Stomach (tissue), 9 donors: ENCODE data around the gene FAM193A. TPM values are rescaled to one million over a fixed set of nuclear protein-coding genes. Genes with fewer than 3 reads are reported as not detected.

ENCODE experiments used
- DNase-seq, 2 donors: peaks; one replicate each; pipeline versions ENCODE4 v3.0.0 to v3.0.0-alpha.2; 2013 to 2019
- H3K27ac ChIP-seq, 5 donors: fragments of 200-600 bp in 4 of 5; sonication (generic) in 4 of 5; one replicate each; pipeline ENCODE4 v1.5.1; 2013 to 2019; ENCODE audit warnings: mild to moderate bottlenecking in 1 of 5, moderate library complexity in 1 of 5
- H3K27me3 ChIP-seq, 3 donors: fragments of 200-600 bp; sonication (generic); one replicate each; pipeline ENCODE4 v1.5.1; 2017 to 2019; ENCODE audit warnings: mixed run types in 1 of 3
- H3K36me3 ChIP-seq, 4 donors: fragments of 200-600 bp; sonication (generic); 1 replicate in 3 of 4; 2 replicates in 1 of 4; pipeline ENCODE4 v1.5.1; 2016 to 2019
- H3K4me1 ChIP-seq, 4 donors: fragments of 200-600 bp; sonication (generic); one replicate each; pipeline ENCODE4 v1.5.1; 2016 to 2019
- H3K4me3 ChIP-seq, 4 donors: fragments of 200-600 bp; sonication (generic) in 3 of 4; one replicate each; pipeline ENCODE4 v1.5.1; 2016 to 2019; ENCODE audit warnings: mild to moderate bottlenecking in 1 of 4
- H3K9me3 ChIP-seq, 4 donors: fragments of 200-600 bp; sonication (generic); one replicate each; pipeline ENCODE4 v1.5.1; 2016 to 2019
- CTCF ChIP-seq, 7 experiments: fragments of 450-650 bp in 4 of 7; fragments of 200-600 bp in 3 of 7; sonication (generic) in 3 of 7; IDR thresholded peaks; one replicate each; pipeline ENCODE4 v1.5.1; 2016 to 2019; ENCODE audit warnings: antibody characterized with exemption in 7 of 7, control low read depth in 2 of 7, mild to moderate bottlenecking in 1 of 7
- EP300 ChIP-seq: sonication (generic); formaldehyde crosslinking; IDR thresholded peaks from one replicate; pipeline ENCODE4 v1.6.1; 2017; ENCODE audit warnings: antibody characterized with exemption
- POLR2A ChIP-seq, 4 donors: fragments of 450-650 bp; IDR thresholded peaks; one replicate each; pipeline ENCODE4 v1.6.1; 2016; ENCODE audit warnings: antibody characterized with exemption in 4 of 4, control low read depth in 2 of 4, mild to moderate bottlenecking in 1 of 4, moderate library complexity in 1 of 4
- POLR2AphosphoS5 ChIP-seq, 3 donors: sonication (generic); formaldehyde crosslinking; IDR thresholded peaks; one replicate each; pipeline ENCODE4 v1.6.1; 2016; ENCODE audit warnings: antibody characterized with exemption in 3 of 3
- WGBS, 5 donors: extraction: QIAGEN DNeasy Blood & Tissue Kit in 3 of 5; methylation state at CpG; one replicate each; pipeline versions ENCODE4 v1.1.5 to v1.1.7; 2013 to 2018; 5-methylcytosine and 5-hydroxymethylcytosine counted together
- intact Hi-C: fragments of 100-400 bp; cut with DNase I; formaldehyde crosslinking; loops from one replicate; pipeline ENCODE4 v1.15.1; 2023; ENCODE audit warnings: low total_unique reads
- polyA plus RNA-seq, 3 donors: library from polyadenylated mRNA; stranded (reverse); fragments of 200-250 nt; gene quantifications; one replicate each; pipeline ENCODE4 v1.2.3, GENCODE V29; 2013
- total RNA-seq, 5 donors: library from RNA; depleted of rRNA; stranded (reverse); fragments of >200 nt; gene quantifications; one replicate each; pipeline versions ENCODE4 v1.1.0 to v1.2.3, GENCODE V29; 2014 to 2016
- donor health status: healthy with polysubstance abuse.
- donor health status: Bipolar disorder and iron deficiency.
- donor health status: healthy.

FAM193A gene
- total and polyA plus RNA-seq, 8 donors: 4.9 to 107 (median 26.0) TPM

- no peak overlapping the region for H3K27ac ChIP-seq
- no peak for TF ChIP-seq POLR2A (IDR thresholded peaks at IDR 0.05)
- no peak for TF ChIP-seq POLR2AphosphoS5 (IDR thresholded peaks at IDR 0.05)
- no peak for TF ChIP-seq CTCF (IDR thresholded peaks at IDR 0.05)
- no peaks in the 10 kb centered on the region for H3K9me3 ChIP-seq
- intact Hi-C loops: no loop called here
- 85 to 92% (median 90%) methylated on average over 7 of the region's 7 CpGs for WGBS, 5 donors
- DNase-seq: no peak
- H3K4me3 ChIP-seq: no peak overlapping the region
- H3K27me3 ChIP-seq: no peaks in the 10 kb centered on the region
- peaks cover 16 to 75% (median 42%) of the 10 kb centered on the region in 4 donors for H3K4me1 ChIP-seq
- peaks cover 0 to 7% (median 2%) of the 10 kb centered on the region in 4 donors for H3K36me3 ChIP-seq
Measured at GRCh38 chr4:2574009-2574408, 37.6 kb downstream of the FAM193A start.

GRCh38 chr4:2574863-2575262 is 38.4 kb downstream of the FAM193A start:
- no peaks in the 10 kb centered on the region for H3K27me3 ChIP-seq
- DNase-seq: no peak
- H3K4me1 ChIP-seq: peaks cover 16 to 67% (median 41%) of the 10 kb centered on the region in 4 donors
- TF ChIP-seq POLR2A (IDR thresholded peaks at IDR 0.05) (no peak), POLR2AphosphoS5 (IDR thresholded peaks at IDR 0.05) (no peak), CTCF (IDR thresholded peaks at IDR 0.05) (no peak), EP300 (no peak)
- no peak overlapping the region for H3K27ac ChIP-seq
- H3K9me3 ChIP-seq: no peaks in the 10 kb centered on the region
- WGBS, 5 donors: 89 to 93% (median 91%) methylated on average over 9 of the region's 9 CpGs
- no peak overlapping the region for H3K4me3 ChIP-seq
- intact Hi-C loops: no loop called here
- peaks cover 0 to 7% (median 0%) of the 10 kb centered on the region in 4 donors for H3K36me3 ChIP-seq

GRCh38 chr4:2576290-2576689 is 39.8 kb downstream of the FAM193A start:
- H3K4me1 ChIP-seq: peaks cover 16 to 53% (median 31%) of the 10 kb centered on the region in 4 donors
- intact Hi-C loops: no loop called here
- no peaks in the 10 kb centered on the region for H3K9me3 ChIP-seq
- DNase-seq: no peak
- no peak overlapping the region for H3K27ac ChIP-seq
- 95 to 100% (median 98%) methylated on average over 4 of the region's 4 CpGs for WGBS, 5 donors
- TF ChIP-seq POLR2AphosphoS5 (IDR thresholded peaks at IDR 0.05): no peak
- TF ChIP-seq EP300: no peak
- no peak for TF ChIP-seq POLR2A (IDR thresholded peaks at IDR 0.05)
- TF ChIP-seq CTCF (IDR thresholded peaks at IDR 0.05): no peak
- no peak overlapping the region for H3K4me3 ChIP-seq
- no peaks in the 10 kb centered on the region for H3K27me3 ChIP-seq
- H3K36me3 ChIP-seq: peaks cover 0 to 7% (median 0%) of the 10 kb centered on the region in 4 donors

- Histone ChIP-seq H3K36me3 (peaks cover 0 to 7% (median 0%) of the 10 kb centered on the region in 4 donors), H3K4me1 (peaks cover 18 to 47% (median 30%) of the 10 kb centered on the region in 4 donors), H3K4me3 (no peak overlapping the region), H3K9me3 (no peaks in the 10 kb centered on the region), H3K27me3 (no peaks in the 10 kb centered on the region), H3K27ac (no peak overlapping the region)
- TF ChIP-seq POLR2A (IDR thresholded peaks at IDR 0.05): no peak
- no peak for TF ChIP-seq EP300
- TF ChIP-seq CTCF (IDR thresholded peaks at IDR 0.05): no peak
- TF ChIP-seq POLR2AphosphoS5 (IDR thresholded peaks at IDR 0.05): no peak
- DNase-seq: no peak
- intact Hi-C loops: no loop called here
- WGBS, 5 donors: 88 to 95% (median 91%) methylated on average over 4 of the region's 4 CpGs
Measured at GRCh38 chr4:2578106-2578505, 41.7 kb downstream of the FAM193A start.
